Endothelial cell of umbilical vein (primary cell): ENCODE data around the gene SPNS2. TPM values are rescaled to one million over a fixed set of nuclear protein-coding genes. Genes with fewer than 3 reads are reported as not detected.

Experiments
- BruUV-seq: library from RNA; stranded (reverse); fragments of 400-500 nt; replicated peaks from 2 replicates; lab custom pipeline; 2021; lab: Mats Ljungman, UMichigan
- CTCF ChIA-PET: fragments of 300-600, 350-600 bp; sonication (Branson Sonifier 250); formaldehyde crosslinking; loops from one replicate; lab custom pipeline; 2021; ENCODE audit warnings: antibody characterized with exemption, inconsistent platforms; lab: Charles Lee
- POLR2A ChIA-PET: fragments of 300-600, 350-600 bp; sonication (Branson Sonifier 250); formaldehyde crosslinking; loops from one replicate; lab custom pipeline; 2021; ENCODE audit warnings: antibody characterized with exemption, inconsistent platforms; lab: Charles Lee
- DNase-seq: peaks from one replicate; pipeline ENCODE4 v3.0.0-alpha.2; 2011; ENCODE audit warnings: low read depth, low spot score
- FAIRE-seq: peaks from 2 replicates; lab custom pipeline; 2011; peaks lifted over from hg19 to GRCh38; lab: Jason Lieb, UNC
- H2AFZ ChIP-seq: 2 replicates; pipeline ENCODE4 v1.6.0; 2012; ENCODE audit warnings: low read depth, low read length, control low read depth, inconsistent platforms
- H3K27ac ChIP-seq: 2 replicates; pipeline ENCODE4 v1.5.1; 2011; ENCODE audit warnings: low read depth, mild to moderate bottlenecking, control low read depth, low read length, moderate library complexity; ENCODE audit not compliant: insufficient read depth
- H3K27me3 ChIP-seq, 2 experiments: 2 replicates each; pipeline versions ENCODE4 v1.6.0 to v1.6.1; 2011; ENCODE audit warnings: low read length in 2 of 2, mixed read lengths in 1 of 2; ENCODE audit not compliant: control insufficient read depth in 2 of 2, insufficient read depth in 2 of 2
- H3K36me3 ChIP-seq, 2 experiments: 2 replicates in 1 of 2; 3 replicates in 1 of 2; pipeline ENCODE4 v1.5.1; 2011; ENCODE audit warnings: low read length in 2 of 2, mild to moderate bottlenecking in 1 of 2, moderate library complexity in 1 of 2; ENCODE audit not compliant: control insufficient read depth in 2 of 2, insufficient read depth in 2 of 2; ENCODE audit errors: extremely low read depth in 1 of 2
- H3K4me1 ChIP-seq: 3 replicates; pipeline ENCODE4 v1.5.1; 2011; ENCODE audit warnings: mild to moderate bottlenecking, low read length; ENCODE audit not compliant: control insufficient read depth, insufficient read depth; ENCODE audit errors: extremely low read depth
- H3K4me2 ChIP-seq: 2 replicates; pipeline ENCODE4 v1.6.1; 2011; ENCODE audit warnings: low read length, control low read depth, mixed read lengths; ENCODE audit not compliant: insufficient read depth
- H3K4me3 ChIP-seq, 3 experiments: fragments of 200-600 bp in 1 of 3; sonication (generic), shearing (Covaris generic) in 1 of 3; replicated peaks in 1 of 3; 2 replicates each; pipeline ENCODE4 v1.5.1; 2011 to 2016; ENCODE audit warnings: control low read depth in 3 of 3, low read length in 3 of 3, mild to moderate bottlenecking in 2 of 3, inconsistent platforms in 1 of 3, low read depth in 1 of 3, moderate library complexity in 1 of 3; ENCODE audit not compliant: insufficient read depth in 1 of 3
- H3K79me2 ChIP-seq: 2 replicates; pipeline ENCODE4 v1.6.0; 2012; ENCODE audit warnings: low read length, inconsistent platforms; ENCODE audit not compliant: control insufficient read depth, insufficient read depth
- H3K9ac ChIP-seq: replicated peaks from 2 replicates; pipeline ENCODE3; 2011; ENCODE audit warnings: low read length, control low read depth; ENCODE audit not compliant: insufficient read depth; ENCODE audit errors: extremely low read depth
- H3K9me1 ChIP-seq: replicated peaks from 3 replicates; pipeline ENCODE4 v1.6.0; 2011; ENCODE audit warnings: mild to moderate bottlenecking, low read length; ENCODE audit not compliant: control insufficient read depth, insufficient read depth; ENCODE audit errors: extremely low read depth
- H3K9me3 ChIP-seq: replicated peaks from 2 replicates; pipeline ENCODE4 v1.5.1; 2012; ENCODE audit warnings: low read length, inconsistent platforms; ENCODE audit not compliant: control insufficient read depth, insufficient read depth
- H4K20me1 ChIP-seq: replicated peaks from 2 replicates; pipeline ENCODE3; 2011; ENCODE audit warnings: mild to moderate bottlenecking, low read length; ENCODE audit not compliant: control insufficient read depth, insufficient read depth; ENCODE audit errors: extremely low read depth
- CTCF ChIP-seq, 2 donors: IDR thresholded peaks; 1 replicate in 1 of 2; 2 replicates in 1 of 2; pipeline ENCODE4 v1.5.1; 2011; ENCODE audit warnings: low read length in 2 of 2, mild to moderate bottlenecking in 2 of 2, moderate library complexity in 2 of 2, control low read depth in 1 of 2, inconsistent platforms in 1 of 2, low read depth in 1 of 2; ENCODE audit not compliant: insufficient read depth in 1 of 2; ENCODE audit errors: extremely low read depth in 1 of 2
- EZH2 ChIP-seq: IDR thresholded peaks from 2 replicates; pipeline ENCODE4 v1.6.1; 2012; ENCODE audit warnings: borderline replicate concordance, low read depth, mild to moderate bottlenecking, moderate library complexity, low read length, inconsistent platforms; ENCODE audit not compliant: severe bottlenecking
- FOS ChIP-seq: IDR thresholded peaks from 2 replicates; pipeline ENCODE4 v1.6.1; 2011; ENCODE audit warnings: mild to moderate bottlenecking, low read length, moderate library complexity, borderline replicate concordance; ENCODE audit not compliant: insufficient read depth
- GATA2 ChIP-seq: IDR thresholded peaks from 2 replicates; pipeline ENCODE4 v1.7.0; 2011; ENCODE audit warnings: low read depth, mild to moderate bottlenecking, moderate library complexity, mixed read lengths, low read length; ENCODE audit not compliant: insufficient read length, insufficient read depth
- JUN ChIP-seq: IDR thresholded peaks from 2 replicates; pipeline ENCODE4 v1.6.1; 2011; ENCODE audit warnings: borderline replicate concordance, low read depth; ENCODE audit not compliant: insufficient read length, insufficient read depth
- MAX ChIP-seq: IDR thresholded peaks from 2 replicates; pipeline ENCODE4 v1.6.1; 2011; ENCODE audit not compliant: insufficient read depth, insufficient read length
- MYC ChIP-seq: IDR thresholded peaks from one replicate; pipeline ENCODE4 v1.6.1; 2011; ENCODE audit warnings: mild to moderate bottlenecking, low read depth, low read length
- POLR2A ChIP-seq: IDR thresholded peaks from 2 replicates; pipeline ENCODE4 v1.6.1; 2012; ENCODE audit warnings: low read depth, mild to moderate bottlenecking, control low read depth, low read length
- POLR2AphosphoS5 ChIP-seq: IDR thresholded peaks from 2 replicates; pipeline ENCODE4 v1.6.1; 2012; ENCODE audit warnings: low read depth, mild to moderate bottlenecking, control low read depth, low read length, moderate library complexity; ENCODE audit not compliant: insufficient read depth
- dilution Hi-C: fragments of 300-500 bp; cut with MboI; formaldehyde crosslinking; loops from one replicate; pipeline ENCODE4 v1.15.0; 2019; ENCODE audit warnings: low sequenced_read_pairs; ENCODE audit not compliant: extremely low pct_ligation_motif_present
- intact Hi-C: fragments of 100-400 bp; cut with micrococcal nuclease; formaldehyde crosslinking; loops from one replicate; pipeline ENCODE4 v1.10.0; 2022
- polyA plus RNA-seq, 4 experiments: library from polyadenylated mRNA; depleted of rRNA in 3 of 4; stranded (reverse) in 3 of 4; unstranded in 1 of 4; fragments of >200 nt; gene quantifications; 2 replicates each; pipeline versions ENCODE4 v1.2.1 to v1.2.3, GENCODE V29; 2011 to 2012; ENCODE audit warnings: missing spikeins in 1 of 4
- total RNA-seq: library from RNA; stranded (reverse); gene quantifications from 2 replicates; pipeline ENCODE4 v1.2.3, GENCODE V29; 2021

The SPNS2 gene
- total and polyA plus RNA-seq, 2 donors (not counting 3 experiments of a cell fraction or from before 2014, with no cell fraction given) = 70.2 to 77.3 TPM

GRCh38 chr17:4582101-4582501, 83.4 kb downstream of the SPNS2 start:
- H4K20me1 ChIP-seq = no peaks in the 10 kb centered on the region
- DNase-seq (no peak), FAIRE-seq (no peak)
- CTCF ChIA-PET = interaction anchor here (0.6 to 4.8 kb wide), 3 partner anchors 12 to 17 kb away, joined by 3 to 41 read pairs (median 5); no protein-coding TSS in a partner anchor
- H3K27me3 ChIP-seq = peaks cover 26 to 35% of the 10 kb centered on the region in 2 experiments
- H3K36me3 ChIP-seq = no peaks in the 10 kb centered on the region
- no peak overlapping the region for H3K4me2 ChIP-seq
- intact Hi-C loops (no loop called here), dilution Hi-C loops (no loop called here)
- no peak overlapping the region for H3K4me3 ChIP-seq
- BruUV-seq = no TSS peak
- TF ChIP-seq POLR2A = no peak
- no peak for TF ChIP-seq MAX
- TF ChIP-seq POLR2AphosphoS5 = no peak
- no peak for TF ChIP-seq JUN
- TF ChIP-seq CTCF (IDR thresholded peaks at IDR 0.05; ENCODE audit: extremely low read depth in 1 of 2, insufficient read depth in 1 of 2, low read depth in 1 of 2, low read length in 2 of 2) = no peak
- no peak for TF ChIP-seq MYC
- no peak for TF ChIP-seq GATA2
- TF ChIP-seq EZH2 = no peak
- TF ChIP-seq FOS = no peak
- no peaks in the 10 kb centered on the region for H3K9me3 ChIP-seq
- H3K9ac ChIP-seq = no peak overlapping the region
- POLR2A ChIA-PET = no interaction called here
- H3K4me1 ChIP-seq = no peaks in the 10 kb centered on the region
- H3K79me2 ChIP-seq = no peaks in the 10 kb centered on the region
- H3K27ac ChIP-seq = no peak overlapping the region
- no peaks in the 10 kb centered on the region for H3K9me1 ChIP-seq
- no peak overlapping the region for H2AFZ ChIP-seq
